SJSA1 (cell line): Measurements from ENCODE around the gene SCAF4. TPM values are rescaled to one million over a fixed set of nuclear protein-coding genes. Genes with fewer than 3 reads are reported as not detected.

Experiments
- DNase-seq, 2 experiments: peaks; one replicate each; pipeline ENCODE4 v3.0.0-alpha.2; 2015 to 2020; ENCODE audit warnings: low spot score in 2 of 2, low read depth in 1 of 2
- H3K27ac ChIP-seq: fragments of 250-450 bp; sonication (Bioruptor Pico); 2 replicates; pipeline ENCODE4 v1.5.1; 2020; ENCODE audit warnings: mild to moderate bottlenecking, moderate library complexity
- H3K27me3 ChIP-seq: fragments of 250-450 bp; sonication (Bioruptor Pico); replicated peaks from 2 replicates; pipeline ENCODE4 v1.5.1; 2020; ENCODE audit warnings: mild to moderate bottlenecking, moderate library complexity
- H3K36me3 ChIP-seq: fragments of 250-450 bp; sonication (Bioruptor Pico); 2 replicates; pipeline ENCODE4 v1.5.1; 2020; ENCODE audit warnings: mild to moderate bottlenecking
- H3K4me1 ChIP-seq: fragments of 250-450 bp; sonication (Bioruptor Pico); replicated peaks from 2 replicates; pipeline ENCODE4 v1.6.1; 2021; ENCODE audit warnings: mild to moderate bottlenecking
- H3K4me3 ChIP-seq: fragments of 250-450 bp; sonication (Bioruptor Pico); 2 replicates; pipeline ENCODE4 v1.5.1; 2020; ENCODE audit warnings: mild to moderate bottlenecking
- H3K9me3 ChIP-seq: fragments of 250-450 bp; sonication (Bioruptor Pico); replicated peaks from 2 replicates; pipeline ENCODE4 v1.5.1; 2020; ENCODE audit warnings: mild to moderate bottlenecking
- total RNA-seq: library from RNA; depleted of rRNA; stranded (reverse); fragments of >200 nt; shearing (Covaris generic); gene quantifications from 2 replicates; pipeline ENCODE4 v1.2.3, GENCODE V29; 2014

SCAF4 gene
- total RNA-seq, 1 experiment from 2014 or later, result 6.5 TPM

DNA sequence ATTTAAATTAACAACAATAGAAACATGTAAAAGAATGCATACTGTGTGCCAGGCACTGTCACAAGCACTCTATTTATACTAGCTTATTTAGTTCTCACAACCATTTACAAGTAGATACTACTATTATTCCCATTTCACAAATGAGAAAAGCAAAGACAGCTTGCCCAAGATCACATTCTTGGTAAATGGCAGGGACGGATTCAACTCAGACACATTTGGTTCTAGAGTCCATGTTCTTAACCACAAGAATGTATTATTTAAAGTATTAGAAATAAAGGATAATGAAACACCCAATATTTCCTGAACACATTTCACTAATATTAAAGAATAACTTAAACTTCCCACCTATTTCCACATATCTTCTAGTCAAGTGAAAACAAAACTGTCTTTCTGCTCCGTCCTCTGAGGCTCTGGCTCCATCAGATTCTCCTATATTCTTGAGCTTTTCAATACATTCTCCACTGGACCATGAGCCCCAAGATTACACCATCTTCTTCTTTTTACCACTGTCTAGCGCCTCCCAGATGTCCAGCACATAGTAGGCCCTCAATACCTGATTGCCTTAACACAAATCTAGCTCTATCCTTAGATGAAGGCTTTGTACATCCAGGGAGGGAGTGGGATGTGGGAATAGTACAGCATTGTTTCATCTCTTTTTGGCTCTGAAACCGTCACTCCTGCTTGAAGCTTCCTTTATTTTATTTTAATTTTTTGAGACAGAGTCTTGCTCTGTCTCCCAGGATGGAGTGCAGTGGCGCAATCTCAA is 43.1 kb downstream of the SCAF4 start:
- no peak overlapping the region for H3K4me3 ChIP-seq
- H3K36me3 ChIP-seq, result peaks cover 88% of the 10 kb centered on the region
- H3K27ac ChIP-seq, result no peak overlapping the region
- H3K9me3 ChIP-seq, result no peaks in the 10 kb centered on the region
- no peak for DNase-seq
- H3K4me1 ChIP-seq, result no peaks in the 10 kb centered on the region
- H3K27me3 ChIP-seq, result no peaks in the 10 kb centered on the region

DNA sequence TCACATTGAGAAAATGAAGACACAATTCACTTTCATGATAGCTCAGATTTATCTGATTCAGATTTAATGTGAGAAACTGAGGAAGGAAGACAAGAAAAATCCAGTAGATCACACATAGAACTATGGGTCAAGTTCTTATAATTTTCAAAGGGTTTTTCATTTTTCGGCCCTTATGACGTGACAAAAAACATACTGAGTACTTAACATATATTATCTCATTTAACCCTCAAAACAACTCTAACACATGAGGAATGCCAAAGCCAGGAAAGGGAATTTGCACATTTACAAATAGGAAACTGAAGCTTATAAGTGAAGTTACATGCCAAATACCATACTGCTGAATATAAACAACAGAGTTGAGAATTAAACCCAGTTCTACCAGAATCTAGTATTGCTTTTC is 44.8 kb downstream of the SCAF4 start:
- peaks cover 88% of the 10 kb centered on the region for H3K36me3 ChIP-seq
- H3K27ac ChIP-seq, result no peak overlapping the region
- H3K4me3 ChIP-seq, result no peak overlapping the region
- DNase-seq, result no peak
- no peaks in the 10 kb centered on the region for H3K4me1 ChIP-seq
- no peaks in the 10 kb centered on the region for H3K9me3 ChIP-seq
- H3K27me3 ChIP-seq, result no peaks in the 10 kb centered on the region

DNA sequence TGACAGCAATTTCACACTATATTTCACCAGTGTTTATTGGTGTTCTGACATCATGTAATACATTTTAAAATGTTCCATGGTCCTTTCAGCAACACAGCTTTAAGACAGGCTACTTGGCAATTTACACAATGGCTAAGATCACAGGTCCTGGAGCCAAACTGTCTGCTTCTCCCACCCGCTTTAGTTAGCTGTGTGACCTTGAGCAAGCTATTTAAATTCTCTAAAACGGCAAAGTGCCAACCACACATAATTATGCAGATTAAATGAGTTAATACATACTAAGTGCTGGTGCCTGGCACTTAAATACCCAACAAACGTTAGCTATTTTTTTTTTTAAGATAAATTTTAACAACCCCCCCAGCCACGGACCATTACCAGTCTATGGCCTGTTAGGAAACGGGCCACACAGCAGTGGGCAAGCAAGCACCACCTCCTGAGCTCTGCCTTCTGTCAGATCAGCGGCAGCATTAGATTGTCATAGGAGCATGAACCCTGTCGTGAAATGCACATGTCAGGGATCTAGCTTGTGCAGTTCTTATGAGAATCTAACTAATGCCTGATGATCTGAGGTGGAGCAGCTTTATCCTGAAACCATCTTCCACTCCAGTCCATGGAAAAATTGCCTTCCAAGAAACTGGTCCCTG is 45.5 kb downstream of the SCAF4 start:
- H3K36me3 ChIP-seq, result peaks cover 90% of the 10 kb centered on the region
- no peak overlapping the region for H3K27ac ChIP-seq
- no peak for DNase-seq
- no peak overlapping the region for H3K4me3 ChIP-seq
- H3K27me3 ChIP-seq, result no peaks in the 10 kb centered on the region
- no peaks in the 10 kb centered on the region for H3K9me3 ChIP-seq
- H3K4me1 ChIP-seq, result no peaks in the 10 kb centered on the region

DNA sequence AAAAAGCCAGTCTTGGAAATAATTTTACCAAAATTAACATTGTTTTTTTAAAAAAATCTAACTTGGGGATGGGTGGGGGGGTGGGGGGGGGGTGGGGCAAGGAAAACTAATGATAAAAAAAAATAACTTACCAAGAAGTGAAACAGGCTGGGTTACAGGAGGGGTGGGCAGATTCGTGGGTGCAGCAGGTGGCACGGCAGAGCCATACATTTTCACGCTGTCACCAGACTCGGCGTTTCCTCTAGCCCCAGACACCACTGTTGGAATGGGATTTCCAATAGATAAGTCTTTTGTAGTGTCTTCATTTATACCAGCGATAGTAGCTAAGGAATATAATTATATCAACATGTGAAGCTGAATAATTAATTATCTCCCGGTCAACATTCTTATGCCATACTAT is 47.0 kb downstream of the SCAF4 start:
- H3K4me3 ChIP-seq, result no peak overlapping the region
- H3K4me1 ChIP-seq, result no peaks in the 10 kb centered on the region
- no peaks in the 10 kb centered on the region for H3K27me3 ChIP-seq
- H3K9me3 ChIP-seq, result no peaks in the 10 kb centered on the region
- no peak for DNase-seq
- H3K27ac ChIP-seq, result no peak overlapping the region
- H3K36me3 ChIP-seq, result peaks cover 88% of the 10 kb centered on the region

DNA sequence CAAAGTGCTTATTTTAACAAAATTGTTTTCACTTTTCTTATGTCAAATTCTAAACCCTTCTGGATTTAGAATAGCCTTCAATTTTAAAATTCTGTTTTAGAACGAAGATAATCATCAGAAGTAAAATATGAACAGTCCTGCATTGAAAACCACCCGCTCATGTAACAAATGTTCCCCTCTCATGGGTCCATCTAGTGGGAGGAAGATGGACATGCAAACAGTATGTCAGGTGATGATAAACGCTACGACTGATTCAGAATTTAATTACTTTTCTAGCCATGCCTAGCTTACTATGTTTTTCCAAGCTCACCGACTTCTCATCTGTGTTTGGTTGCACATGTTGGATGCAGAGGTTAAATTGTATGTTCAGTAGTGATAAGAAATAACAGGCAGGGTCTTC is 48.9 kb downstream of the SCAF4 start:
- Histone ChIP-seq H3K4me3 (no peak overlapping the region), H3K27me3 (no peaks in the 10 kb centered on the region), H3K4me1 (no peaks in the 10 kb centered on the region), H3K27ac (no peak overlapping the region), H3K9me3 (no peaks in the 10 kb centered on the region), H3K36me3 (peaks cover 73% of the 10 kb centered on the region)
- DNase-seq, result no peak

DNA sequence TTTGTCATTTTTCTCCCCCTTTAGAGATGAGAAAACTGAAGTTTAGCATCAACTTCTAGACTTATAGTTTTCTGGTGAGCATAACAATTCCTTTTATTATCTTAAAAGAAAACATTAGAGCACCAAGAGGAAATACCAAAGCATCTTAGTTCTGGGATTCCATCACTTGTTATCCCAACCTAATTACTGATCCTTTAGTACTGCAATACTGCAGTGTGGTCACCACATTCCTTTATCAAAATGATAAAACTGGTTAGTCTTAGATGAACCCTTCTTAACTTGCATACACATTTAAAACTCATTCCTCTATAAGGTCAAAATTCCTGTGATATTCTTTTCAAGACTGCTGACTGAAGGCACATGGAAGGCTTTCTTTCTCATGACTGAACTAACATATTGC is 49.3 kb downstream of the SCAF4 start:
- H3K36me3 ChIP-seq, result peaks cover 74% of the 10 kb centered on the region

DNA sequence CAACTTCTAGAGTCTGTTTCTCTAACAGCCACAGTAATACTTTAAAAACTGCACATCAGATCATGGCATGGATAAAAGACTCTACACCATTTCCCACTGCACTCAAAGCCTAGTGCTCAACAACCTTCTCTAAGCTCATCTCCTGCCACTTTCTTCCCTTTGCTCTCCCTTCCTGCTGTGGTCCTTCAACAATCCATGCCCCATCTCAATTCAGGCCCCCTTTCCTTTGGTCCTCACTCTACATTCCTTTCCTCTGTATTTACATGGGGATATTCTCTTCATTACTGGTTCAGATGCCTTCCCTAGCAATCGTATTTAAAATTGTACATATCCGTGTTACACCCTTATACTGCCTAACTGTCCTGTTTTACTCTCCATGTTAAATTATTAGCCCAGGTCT is 53.4 kb downstream of the SCAF4 start:
- no peaks in the 10 kb centered on the region for H3K4me1 ChIP-seq
- peaks cover 44% of the 10 kb centered on the region for H3K36me3 ChIP-seq
- no peak overlapping the region for H3K4me3 ChIP-seq
- no peaks in the 10 kb centered on the region for H3K27me3 ChIP-seq
- no peak overlapping the region for H3K27ac ChIP-seq
- no peaks in the 10 kb centered on the region for H3K9me3 ChIP-seq
- no peak for DNase-seq

More for the DNA sequence above, 49.3 kb downstream of the SCAF4 start:
- H3K9me3 ChIP-seq, result no peaks in the 10 kb centered on the region
- no peak overlapping the region for H3K27ac ChIP-seq
- no peaks in the 10 kb centered on the region for H3K27me3 ChIP-seq
- no peak for DNase-seq
- no peak overlapping the region for H3K4me3 ChIP-seq
- H3K4me1 ChIP-seq, result no peaks in the 10 kb centered on the region

DNA sequence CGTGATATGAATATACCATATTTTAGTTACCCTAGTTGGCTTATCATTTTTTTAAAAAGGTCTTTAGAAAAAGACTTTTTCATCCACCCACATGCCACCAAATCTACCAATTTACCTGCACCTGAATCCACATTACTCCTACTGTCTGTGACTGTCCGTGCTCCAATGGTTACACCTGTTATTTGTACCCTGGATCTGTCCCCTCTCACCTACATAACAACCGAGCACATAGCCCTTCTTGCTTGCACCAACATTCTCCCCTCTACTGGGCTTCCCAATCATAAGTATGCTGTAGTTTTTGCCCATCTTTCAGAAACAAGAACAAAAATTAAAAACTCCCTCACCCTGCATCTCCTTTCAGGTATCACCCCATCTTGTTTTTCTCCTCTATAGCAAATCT is 54.9 kb downstream of the SCAF4 start:
- DNase-seq, result no peak
- Histone ChIP-seq H3K27ac (no peak overlapping the region), H3K9me3 (no peaks in the 10 kb centered on the region), H3K36me3 (peaks cover 34% of the 10 kb centered on the region), H3K4me1 (no peaks in the 10 kb centered on the region), H3K27me3 (no peaks in the 10 kb centered on the region), H3K4me3 (no peak overlapping the region)

DNA sequence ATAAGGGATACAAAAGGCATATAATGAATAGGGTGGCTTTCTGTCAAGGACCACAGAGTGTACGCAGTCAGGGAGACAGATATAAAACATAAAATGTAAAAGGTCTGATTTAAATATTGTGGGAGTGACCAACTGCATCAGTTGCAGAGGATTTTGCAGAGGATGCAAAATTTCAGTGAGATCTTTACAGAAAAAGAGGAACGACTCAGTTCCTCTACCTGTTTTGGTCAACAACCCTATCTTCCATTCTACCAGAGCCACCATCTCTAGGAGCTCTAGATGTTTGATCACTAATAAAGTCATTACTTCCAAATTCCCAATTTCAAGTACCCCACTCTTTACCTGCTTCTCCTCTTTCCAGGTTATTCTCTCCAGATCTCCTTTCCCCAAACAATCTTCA is 56.0 kb downstream of the SCAF4 start:
- DNase-seq, result no peak
- no peaks in the 10 kb centered on the region for H3K4me1 ChIP-seq
- H3K9me3 ChIP-seq, result no peaks in the 10 kb centered on the region
- H3K36me3 ChIP-seq, result peaks cover 32% of the 10 kb centered on the region
- H3K4me3 ChIP-seq, result no peak overlapping the region
- H3K27ac ChIP-seq, result no peak overlapping the region
- no peaks in the 10 kb centered on the region for H3K27me3 ChIP-seq

DNA sequence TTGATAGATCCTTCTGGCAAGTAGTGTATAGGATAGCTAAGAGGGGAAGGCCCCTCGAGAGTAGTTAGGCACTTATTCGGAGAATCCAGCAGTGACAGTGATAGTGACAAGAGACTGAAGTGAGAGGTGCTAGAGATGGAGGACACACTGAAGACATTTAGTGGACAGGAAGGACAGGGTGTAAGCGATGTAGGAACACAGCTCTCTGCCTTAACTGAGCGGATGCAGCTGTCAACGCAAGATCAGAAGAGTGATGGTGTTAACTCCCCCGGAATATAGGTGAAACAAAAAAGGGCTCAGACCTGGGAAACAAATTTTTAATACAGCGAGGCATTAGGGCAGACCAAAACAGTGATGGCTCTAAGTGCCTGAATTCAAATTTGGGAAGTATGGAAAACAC is 56.6 kb downstream of the SCAF4 start:
- Histone ChIP-seq H3K4me3 (no peak overlapping the region), H3K4me1 (no peaks in the 10 kb centered on the region)
- no peak for DNase-seq

DNA sequence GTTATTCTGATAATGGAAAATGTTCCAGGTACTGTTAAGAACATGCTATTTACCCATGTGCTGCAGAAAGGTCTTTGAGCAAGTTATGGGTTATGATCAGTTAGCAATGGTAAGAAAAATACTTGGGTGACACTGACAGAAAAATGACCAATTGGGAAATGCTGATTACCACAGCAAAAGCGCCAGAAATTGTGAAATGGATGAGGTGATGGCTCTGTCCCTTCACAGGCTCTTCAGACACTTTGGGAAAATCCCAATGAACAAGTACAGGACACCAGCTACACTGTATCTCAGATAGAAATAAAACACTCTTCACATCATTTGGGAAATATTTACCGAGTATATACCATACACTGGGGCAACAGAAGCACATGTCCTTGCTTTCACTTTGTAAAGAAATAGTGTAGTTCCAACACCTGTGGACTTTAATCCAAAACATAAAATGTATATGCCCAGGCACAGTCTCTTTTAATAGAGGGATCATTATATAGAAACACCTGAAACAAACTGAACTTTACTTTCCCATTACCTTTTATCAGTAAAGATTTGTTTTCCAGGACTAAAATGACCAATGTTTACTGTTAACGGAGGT is 58.5 kb downstream of the SCAF4 start:
- H3K27me3 ChIP-seq, result no peaks in the 10 kb centered on the region
- peaks cover 48% of the 10 kb centered on the region for H3K36me3 ChIP-seq
- DNase-seq, result no peak
- H3K27ac ChIP-seq, result no peak overlapping the region
- H3K4me1 ChIP-seq, result no peaks in the 10 kb centered on the region
- no peak overlapping the region for H3K4me3 ChIP-seq
- H3K9me3 ChIP-seq, result no peaks in the 10 kb centered on the region

More for the DNA sequence above, 56.6 kb downstream of the SCAF4 start:
- Histone ChIP-seq H3K27me3 (no peaks in the 10 kb centered on the region), H3K27ac (no peak overlapping the region), H3K9me3 (no peaks in the 10 kb centered on the region), H3K36me3 (peaks cover 33% of the 10 kb centered on the region)

DNA sequence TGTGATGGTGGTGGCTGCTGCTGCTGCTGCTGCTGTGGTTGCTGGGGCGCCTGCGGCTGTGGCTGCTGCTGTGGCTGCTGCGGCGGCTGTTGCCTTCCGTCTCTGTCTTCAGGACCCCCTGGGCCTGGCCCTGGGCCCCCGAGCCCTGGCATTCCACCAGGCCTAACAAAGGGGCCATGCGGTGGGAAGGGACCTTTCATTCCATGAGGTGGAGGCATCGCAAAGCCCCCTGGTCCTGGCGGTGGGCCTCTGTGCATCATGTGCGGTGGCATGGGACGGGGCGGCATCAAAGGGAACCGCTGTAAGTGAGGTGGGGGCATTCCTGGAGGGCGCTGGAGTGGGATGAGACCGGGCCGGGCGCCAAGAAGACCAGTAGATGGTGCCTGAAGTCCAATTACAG is 60.0 kb downstream of the SCAF4 start:
- H3K4me3 ChIP-seq, result no peak overlapping the region
- H3K9me3 ChIP-seq, result no peaks in the 10 kb centered on the region
- H3K36me3 ChIP-seq, result peaks cover 53% of the 10 kb centered on the region
- no peak for DNase-seq
- no peaks in the 10 kb centered on the region for H3K4me1 ChIP-seq
- no peak overlapping the region for H3K27ac ChIP-seq
- H3K27me3 ChIP-seq, result no peaks in the 10 kb centered on the region

DNA sequence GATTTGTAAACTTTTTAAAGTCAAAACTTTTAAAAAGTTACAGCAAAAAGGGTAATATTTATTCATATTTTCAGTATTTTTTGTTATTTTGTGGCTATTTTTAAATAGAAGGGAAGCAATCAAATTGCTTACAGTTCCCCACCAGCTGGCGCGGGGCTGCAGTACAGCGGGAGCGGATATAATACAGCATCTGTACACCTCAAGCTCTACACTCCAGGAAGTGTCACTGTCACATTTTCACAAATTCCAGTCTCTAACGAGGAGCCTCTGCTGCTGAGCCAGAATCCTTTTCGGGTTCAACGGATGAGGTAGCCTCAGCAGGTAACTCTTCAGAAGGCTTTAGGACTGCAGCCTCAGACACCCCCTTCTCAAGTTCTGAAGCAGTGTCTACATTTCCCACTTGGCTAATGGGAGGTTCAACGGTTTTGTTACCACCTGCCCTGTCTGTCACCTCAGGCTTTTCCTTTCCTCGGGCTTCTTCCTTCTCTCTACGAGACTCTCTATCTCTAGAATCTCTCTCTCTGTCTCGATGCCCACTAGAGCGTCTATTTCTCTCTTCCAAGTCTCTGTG is 60.7 kb downstream of the SCAF4 start:
- Histone ChIP-seq H3K27ac (no peak overlapping the region), H3K4me1 (no peaks in the 10 kb centered on the region), H3K27me3 (no peaks in the 10 kb centered on the region), H3K36me3 (peaks cover 60% of the 10 kb centered on the region), H3K9me3 (no peaks in the 10 kb centered on the region), H3K4me3 (no peak overlapping the region)
- DNase-seq, result no peak

DNA sequence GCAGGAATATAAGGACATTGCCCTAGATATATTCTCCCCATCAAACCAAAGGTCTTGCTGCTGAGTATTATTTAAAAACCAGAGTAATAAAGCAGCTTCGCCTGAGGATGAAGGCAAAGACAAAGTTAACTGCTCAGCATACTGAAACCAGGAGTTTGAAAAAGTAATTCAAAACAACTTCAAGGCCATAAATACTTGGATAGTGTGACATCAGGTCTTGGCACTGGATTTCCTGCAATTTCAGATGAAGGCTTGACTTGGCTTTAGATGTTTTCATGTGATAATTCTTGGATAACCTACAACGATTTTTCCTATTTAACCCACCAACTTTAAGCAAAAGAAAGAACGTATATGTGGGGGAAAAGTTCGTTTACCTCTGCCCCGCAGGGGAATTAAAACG is 61.8 kb downstream of the SCAF4 start:
- Histone ChIP-seq H3K27me3 (no peaks in the 10 kb centered on the region), H3K36me3 (peaks cover 71% of the 10 kb centered on the region), H3K27ac (no peak overlapping the region), H3K4me3 (no peak overlapping the region), H3K9me3 (no peaks in the 10 kb centered on the region), H3K4me1 (no peaks in the 10 kb centered on the region)
- no peak for DNase-seq
